Activated naive CD8-positive, alpha-beta T cell treated with anti-CD3 and anti-CD28 coated beads, Interleukin-2, amount 50 U/mL, for 16 hours (primary cell): ENCODE measurements around the gene RAP1GAP.
"Not testable (repeated sequence)": the region's sequence is repeated elsewhere in the genome, so short reads cannot be mapped to it uniquely, and the experiment has no call there.

Experiments used
- DNase-seq: peaks from one replicate; pipeline ENCODE4 v3.0.0-alpha.2; 2020; ENCODE audit warnings: low read depth, low spot score

The RAP1GAP gene

DNA sequence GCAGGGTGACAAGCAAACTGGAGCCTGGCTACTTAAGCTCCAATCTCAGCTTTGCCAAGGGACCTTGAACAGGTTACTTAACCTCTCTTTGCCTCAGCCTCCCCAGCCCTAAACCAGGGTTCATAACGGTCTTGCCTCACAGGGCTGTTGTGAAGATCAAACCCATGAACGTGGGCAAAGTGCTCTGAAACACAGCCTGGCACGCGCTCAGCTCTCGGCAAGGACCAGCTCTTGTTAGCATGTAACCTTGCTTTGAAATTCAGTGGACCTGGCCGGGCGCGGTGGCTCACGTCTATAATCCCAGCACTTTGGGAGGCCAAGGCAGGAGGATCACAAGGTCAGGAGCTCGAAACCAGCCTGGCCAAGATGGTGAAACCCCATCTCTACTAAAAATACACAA, 24.8 kb downstream of the RAP1GAP start:
- DNase-seq = no peak

DNA sequence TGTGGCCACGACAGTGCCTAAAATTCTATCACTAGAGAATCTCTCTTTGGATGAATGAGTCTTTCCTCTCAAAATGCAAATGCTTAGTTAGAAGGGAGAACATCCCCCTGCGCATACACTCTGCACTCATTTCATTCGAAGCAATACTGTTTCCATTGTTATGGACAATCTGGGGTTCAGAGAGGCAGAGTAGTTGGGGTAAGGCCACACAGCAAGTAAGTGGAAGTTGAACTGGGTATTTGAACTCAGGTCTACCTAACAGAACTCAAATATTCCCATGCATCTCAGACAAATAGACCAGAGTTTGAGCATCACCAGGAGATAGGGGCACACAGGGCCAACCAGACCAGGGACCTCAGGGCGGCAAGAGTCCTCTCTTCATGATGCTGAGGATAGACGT, 25.5 kb downstream of the RAP1GAP start:
- DNase-seq = no peak

DNA sequence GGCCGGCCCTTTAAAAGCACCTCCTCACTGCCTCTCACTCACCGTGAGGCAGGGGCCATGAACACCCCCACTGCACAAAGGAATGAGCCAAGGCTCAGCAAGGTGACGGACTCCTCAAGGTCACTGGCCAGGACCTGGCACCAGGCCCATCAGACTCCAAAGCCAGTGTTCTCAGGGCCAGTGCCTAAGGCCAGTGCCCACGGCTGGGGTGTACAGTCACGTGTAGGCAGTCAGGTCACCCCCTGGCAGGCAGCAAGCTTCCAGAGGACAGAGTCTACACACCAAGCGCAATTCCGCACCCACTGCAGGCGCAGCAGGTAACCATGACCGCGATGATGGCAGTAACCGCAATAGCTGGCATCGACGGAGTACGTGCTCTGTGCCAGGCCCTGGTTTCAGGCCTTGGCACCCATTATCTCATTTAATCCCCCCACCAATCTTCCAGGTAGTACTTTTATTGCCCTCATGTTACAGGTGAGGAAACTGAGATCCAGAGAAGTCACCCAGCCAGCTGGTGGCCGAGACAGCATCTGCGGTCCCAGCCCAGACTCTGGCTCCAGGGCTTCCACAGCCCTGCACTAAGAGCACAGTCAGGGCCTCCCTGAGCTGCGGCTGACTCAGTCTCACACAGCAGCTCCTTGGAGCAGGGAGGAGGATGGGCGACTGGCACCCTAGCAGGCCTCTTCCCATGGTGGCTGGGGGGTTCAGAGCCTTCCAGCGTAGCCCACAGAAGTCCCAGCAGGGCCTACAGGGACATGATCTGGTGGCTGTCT, 27.0 kb downstream of the RAP1GAP start:
- DNase-seq = no peak

DNA sequence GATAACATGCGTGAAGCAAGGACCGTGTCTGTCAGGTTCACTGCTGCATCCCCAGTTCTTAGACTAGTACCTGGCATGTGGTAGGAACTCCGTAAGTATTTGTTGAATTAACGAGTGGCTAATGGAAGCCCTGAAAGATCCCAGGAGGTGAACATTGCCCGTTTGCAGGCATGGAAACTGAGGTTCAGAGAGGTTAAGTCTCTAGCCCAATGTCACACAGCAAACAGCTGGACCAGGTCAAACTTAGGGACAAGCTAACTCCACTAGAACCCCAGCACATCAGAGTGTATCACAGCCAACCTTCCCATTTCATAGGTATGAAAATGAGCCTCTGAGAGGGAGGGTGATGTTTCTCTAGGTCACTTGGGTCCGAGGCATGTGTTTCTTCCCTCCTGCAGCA, 27.6 kb downstream of the RAP1GAP start:
- DNase-seq = no peak

DNA sequence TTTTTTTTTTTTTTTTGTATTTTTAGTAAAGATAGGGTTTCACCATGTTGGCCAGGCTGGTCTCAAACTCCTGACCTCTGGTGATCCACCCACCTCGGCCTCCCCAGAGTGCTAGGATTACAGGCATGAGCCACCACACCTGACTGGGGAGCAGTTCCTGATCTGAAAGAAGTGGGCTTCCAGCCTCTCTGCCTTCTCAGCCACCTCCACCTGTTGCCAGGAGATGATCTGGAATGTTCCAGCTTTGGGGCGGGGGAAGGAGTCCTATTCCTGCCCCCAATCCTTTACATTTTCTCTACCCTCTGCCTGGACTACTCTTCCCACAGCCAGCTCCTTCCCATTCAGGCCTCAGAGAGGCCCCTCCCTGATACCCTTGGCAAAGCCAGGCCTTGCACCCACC, 28.1 kb downstream of the RAP1GAP start:
- DNase-seq = no peak

DNA sequence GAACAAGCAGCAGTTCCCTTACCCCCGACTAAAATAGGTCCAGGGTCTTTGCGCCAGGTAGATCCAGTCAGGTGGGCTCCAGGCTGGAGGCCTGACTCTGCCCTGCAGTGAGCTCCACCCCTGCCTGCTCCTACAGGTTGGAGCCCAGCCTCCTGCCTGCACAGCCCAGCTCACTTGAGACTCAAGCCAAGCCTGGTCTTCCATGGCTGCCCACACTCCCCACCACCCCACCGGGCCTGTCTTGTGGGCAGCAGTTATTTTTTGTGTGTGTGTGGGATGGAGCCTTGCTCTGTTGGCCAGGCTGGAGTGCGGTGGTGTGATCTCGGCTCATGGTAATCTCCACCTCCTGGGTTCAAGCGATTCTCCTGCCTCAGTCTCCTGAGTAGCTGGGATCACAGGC, 28.5 kb downstream of the RAP1GAP start:
- no peak for DNase-seq

DNA sequence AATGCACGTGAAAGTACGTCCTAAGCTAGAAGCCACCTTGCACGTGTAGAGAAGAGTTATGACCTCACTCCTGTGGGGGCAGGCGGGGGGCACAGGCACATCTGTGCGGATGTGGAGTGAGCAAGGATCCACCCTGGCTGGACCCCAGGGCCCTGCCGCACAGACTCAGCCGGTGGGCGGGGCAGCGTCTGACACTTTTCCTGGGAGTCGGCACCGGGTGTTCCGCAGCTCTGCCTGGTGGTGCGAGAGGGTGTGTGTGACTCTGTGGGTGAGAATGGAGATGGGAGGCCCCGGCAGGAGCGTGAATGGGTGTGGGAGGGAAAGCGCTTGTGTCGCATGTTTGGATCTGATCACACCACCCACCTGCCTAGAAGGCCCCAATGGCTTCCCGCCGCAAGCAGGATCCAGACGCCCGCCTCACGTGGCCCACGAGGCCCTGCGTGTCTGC, 29.5 kb downstream of the RAP1GAP start:
- DNase-seq = no peak

DNA sequence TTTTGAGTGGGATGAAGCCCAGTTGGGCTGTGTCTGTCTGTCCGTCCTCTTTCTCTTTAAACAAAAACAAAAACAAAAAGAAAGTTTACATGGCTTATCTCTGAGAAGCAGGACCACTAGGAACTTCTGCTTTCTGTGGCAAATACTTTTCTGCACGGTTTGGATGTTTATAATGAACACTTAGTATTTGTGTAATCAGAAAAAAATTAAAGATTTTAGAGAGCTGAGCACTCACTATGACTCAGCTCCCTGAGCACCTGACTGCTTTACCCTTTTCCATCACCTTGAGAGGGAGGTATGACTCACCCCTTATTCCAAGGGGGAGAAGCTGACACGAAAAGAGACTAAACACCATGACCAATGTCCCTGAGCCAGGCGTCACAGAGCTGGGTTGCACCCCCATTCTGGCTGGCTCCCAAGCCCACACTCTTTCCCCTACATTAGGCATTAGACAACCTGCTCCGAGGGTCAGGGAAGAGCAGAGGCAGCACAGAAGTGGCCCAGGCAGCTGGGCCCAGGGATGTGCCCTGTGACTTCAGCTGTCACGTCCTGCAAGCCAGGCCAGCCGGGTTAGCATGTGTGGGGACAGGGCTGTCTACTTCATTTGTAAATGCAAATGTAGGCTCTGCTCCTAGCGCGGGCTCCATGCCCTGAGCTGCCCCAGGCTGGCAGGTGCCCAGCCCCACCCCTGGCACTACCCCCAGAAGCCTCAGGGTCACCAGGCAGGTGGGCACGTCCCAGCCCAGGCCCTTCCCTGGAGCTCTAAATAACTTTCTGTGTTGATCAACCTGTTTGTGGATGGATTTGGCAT, 30.4 kb downstream of the RAP1GAP start:
- no peak for DNase-seq

DNA sequence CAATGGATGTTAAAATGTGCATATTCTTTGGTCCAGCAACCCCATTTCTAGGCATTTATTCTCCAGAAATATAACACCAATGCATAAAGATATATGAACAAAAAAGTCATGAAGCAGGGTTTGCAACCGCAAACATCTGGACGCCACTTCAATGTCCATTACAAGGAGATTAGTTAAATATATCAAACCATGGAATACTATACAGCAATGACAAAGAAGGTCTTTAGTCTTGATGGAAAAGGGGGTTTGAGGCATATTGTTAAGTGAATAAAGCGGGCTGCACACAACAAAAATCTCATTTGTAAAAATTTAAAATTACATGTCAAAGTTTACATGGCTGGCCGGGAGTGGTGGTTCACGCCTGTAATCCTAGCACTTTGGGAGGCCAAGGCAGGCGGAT, 31.6 kb downstream of the RAP1GAP start:
- no peak for DNase-seq

DNA sequence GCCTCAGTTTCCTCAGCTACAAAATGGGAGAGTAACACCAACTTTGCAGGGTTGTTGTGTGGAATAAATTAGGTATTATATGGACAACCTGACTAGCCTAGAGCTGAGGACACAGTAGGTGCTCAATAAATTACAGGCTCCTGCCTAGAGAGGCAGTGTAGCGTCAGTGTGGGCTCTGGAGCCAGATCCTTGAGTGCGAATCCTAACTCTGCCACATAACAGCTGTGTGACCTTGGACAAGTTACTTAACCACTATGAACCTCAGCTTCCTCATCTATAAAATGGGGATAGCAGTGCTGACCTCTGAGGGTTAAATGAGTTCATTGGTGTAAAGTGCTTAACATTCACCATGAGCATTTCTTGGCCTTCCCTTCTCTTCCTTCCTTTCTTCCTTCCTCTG, 33.1 kb downstream of the RAP1GAP start:
- DNase-seq = no peak

DNA sequence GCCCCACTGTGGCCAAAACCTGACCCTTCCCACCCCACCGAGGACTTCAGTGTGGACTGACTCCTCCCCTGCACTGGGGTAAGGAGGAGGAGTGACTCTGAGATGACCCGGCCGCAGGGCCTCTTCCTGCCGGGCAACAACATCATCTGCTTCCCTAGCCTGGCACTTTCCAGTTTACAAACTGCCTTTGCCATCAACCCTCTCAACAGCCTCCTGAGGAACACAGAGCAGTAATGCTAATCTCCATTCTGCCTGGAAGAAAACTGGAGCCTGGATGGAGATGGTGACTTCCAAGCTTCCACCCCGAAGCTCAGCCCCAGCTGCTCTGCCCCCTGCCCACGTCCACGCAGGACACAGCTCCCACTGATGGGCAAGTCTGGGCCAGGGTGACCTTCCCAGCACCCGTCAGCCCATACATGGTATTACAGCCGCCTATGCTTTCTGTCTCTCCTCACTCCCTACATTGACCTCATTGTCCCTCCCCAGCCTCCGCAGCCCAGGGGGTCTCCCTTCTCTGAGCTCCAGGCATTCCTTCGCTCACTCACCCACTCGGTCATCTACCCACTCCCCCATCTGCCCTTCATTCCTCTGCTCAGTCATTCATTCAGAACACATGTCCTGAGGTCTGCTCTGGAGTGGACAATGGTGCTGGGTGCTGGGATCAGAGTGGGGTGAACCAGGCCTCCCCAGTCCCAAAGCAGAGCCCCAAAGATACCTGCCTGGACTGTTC, 34.2 kb downstream of the RAP1GAP start:
- no peak for DNase-seq

DNA sequence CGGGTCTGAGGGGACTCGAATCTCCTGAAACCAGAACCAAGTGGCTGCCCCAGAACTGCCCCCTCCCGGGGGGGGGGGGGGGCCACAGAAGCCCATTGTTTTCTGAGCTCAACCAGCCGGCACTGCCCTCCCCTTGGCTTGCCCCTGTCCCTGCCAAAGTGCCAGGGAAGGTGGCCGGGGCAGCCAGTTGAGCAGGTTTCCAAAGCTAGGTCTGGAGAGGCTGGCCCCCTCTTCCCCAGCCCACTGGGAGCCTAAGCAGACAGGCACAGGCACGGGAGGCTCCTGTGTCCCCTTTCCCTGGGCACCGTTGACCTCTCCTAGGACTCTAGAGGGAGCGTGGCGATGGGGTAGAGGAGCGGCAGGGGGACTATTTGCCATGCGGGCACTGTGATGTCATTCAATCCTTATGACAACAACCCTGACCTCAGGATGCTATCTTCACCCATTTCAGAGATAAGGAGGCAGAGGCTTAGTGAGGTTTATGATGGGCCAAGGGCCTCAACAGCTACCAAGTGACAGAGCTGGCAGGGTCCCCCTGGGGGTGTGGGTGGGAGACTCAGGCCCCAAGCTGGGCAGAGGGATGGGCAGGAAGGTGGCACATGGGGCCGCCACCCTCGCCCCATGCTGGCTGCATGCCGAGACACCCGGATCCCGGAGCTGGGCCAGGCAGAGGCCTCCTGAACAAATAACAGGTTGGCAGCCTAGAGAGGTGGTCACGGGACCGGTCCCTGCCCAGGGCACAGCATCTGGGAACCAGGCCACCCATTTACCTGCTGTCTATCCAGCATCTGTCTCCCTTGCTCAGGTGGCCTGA, 35.0 kb downstream of the RAP1GAP start:
- DNase-seq = no peak

DNA sequence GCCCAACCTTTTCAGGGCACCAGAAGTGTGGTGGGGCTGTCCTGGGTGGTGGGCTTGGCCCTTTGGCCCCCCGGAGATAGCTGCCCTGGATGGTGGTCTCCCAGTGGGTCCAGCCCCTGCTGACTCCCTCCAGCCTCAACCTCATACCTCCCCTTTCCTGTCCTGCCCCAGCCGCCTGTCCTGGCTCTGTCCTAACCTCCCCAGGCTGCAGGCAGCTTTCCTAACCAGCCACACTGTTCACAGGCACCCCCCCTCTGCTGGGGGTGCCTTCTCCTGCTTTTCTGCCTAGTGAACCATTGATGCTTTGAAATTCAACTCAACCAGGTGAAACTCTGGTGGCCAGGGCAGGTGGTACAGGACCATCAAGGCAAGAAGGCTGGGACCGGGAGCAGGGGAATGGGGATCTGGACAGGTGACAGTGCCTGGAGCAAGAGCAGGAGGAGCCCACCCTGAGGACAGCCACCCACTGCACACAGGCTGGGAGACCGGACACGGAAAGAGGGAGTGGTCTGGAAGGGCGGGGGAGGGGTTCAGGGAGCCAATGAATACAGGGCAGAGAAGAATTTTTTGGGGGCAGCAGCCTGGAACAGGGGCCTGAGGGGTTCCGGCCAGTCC, 35.9 kb downstream of the RAP1GAP start:
- DNase-seq = no peak

DNA sequence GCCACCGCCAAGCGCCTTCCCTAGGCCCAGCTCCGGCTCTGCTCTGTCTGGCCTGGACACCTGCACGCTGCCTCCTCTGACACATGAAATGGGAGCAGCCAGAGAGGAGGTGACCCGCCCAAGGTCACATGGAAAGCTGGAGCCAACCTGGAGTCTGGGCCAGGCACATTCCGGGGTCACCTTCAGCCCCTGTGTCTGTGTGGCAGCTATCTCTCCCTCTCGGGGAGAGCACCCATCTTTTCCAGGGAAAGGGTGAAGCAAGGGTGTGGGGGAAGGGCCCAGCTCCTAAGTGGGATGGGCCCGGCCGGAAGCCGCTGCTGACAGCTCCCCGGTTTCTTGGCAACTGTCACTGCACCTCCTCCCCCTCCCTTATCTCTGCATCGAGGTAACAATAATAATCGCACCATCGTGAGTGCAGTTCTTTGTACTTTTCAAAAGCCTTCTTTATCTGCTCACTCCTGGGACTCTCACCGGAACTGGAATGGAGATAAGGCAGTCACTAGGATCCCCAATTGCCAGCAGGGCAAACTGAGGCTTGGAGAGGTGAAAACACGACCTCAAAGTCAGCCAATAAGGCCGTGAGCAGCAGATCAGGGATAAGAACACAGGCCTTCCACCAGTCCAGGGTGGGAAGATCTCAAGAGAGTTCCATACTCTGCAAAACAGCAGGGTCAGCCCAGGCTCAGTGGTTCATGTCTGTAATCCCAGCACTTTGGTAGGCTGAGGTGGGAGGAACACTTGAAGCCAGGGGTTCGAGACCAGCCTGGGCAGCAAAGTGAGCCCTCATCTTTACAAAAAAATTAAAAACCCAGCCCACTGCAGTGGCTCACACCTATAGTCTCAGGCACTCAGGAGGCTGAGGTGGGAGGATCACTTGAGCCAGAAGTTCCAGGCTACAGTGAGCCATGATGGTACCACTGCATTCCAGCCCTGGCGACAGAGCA, 36.9 kb downstream of the RAP1GAP start:
- DNase-seq = no peak

DNA sequence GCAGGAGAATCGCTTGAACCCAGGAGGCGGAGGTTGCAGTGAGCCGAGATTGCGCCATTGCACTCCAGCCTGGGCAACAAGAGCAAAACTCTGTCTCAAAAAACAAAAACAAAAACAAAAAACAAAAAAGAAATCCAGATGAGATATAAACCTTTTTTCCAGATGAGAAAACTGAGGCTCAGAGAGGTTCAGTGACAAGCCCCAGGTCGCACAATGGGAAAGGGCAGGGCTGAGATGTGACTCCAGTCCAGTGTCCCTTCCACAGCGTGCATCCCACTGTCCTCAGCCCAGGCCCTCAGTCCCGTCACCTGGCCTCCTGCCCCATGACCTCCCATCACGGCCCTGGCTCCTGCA, 37.6 kb downstream of the RAP1GAP start:
- DNase-seq = not testable (repeated sequence)

DNA sequence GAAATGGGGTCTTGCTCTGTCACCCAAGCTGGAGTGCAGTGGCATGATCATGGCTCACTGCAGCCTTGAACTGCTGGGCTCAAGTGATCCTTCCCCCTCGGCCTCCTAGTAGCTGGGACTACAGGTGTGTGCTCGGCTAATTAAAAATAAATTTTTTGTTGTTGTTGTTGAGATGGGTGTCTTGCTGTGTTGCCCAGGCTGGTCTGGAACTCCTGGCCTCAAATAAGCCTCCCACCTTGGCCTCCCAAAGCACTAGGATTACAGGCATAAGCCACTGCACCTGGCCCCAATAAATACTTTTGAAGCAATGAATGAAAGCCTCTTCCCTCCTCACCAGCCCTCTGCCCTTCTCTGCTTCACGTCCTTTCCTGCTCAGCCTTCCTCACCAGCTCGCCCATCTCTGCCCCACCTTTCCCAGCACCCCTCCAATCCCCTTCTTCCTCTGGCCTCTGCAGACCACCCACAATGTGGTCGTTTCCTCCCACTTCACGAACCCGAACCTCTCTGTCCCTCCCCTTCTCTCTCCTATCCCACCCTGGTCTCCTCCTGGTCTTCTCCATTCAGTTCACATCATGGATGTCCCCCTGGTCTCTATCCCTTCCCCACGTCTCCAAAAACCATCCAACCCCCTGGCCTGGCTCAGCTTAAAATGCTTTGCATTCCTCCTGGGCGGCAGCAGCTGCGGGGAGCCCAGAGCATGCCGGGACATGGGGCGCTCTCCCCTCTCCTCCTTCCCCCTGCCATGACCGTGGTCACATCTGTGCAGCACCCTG, 38.4 kb downstream of the RAP1GAP start:
- DNase-seq = no peak

DNA sequence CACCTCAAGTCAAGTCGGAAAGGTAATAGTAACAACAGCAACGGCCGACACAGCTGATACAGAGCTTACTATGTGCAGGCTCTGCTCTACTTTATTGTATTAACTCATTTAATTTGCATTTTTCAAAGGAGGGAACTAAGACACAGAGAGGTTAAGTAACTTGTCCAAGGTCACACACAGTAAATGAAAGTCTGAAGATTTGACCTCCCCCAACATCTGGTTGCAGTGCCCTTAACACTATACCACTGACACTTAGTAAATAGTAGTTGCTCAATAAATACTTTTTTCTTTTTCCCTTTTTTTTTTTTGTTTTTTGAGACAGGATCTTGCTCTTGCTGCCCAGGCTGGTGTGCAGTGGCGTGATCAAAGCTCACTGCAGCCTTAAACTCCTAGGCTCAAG, 39.2 kb downstream of the RAP1GAP start:
- DNase-seq = no peak

DNA sequence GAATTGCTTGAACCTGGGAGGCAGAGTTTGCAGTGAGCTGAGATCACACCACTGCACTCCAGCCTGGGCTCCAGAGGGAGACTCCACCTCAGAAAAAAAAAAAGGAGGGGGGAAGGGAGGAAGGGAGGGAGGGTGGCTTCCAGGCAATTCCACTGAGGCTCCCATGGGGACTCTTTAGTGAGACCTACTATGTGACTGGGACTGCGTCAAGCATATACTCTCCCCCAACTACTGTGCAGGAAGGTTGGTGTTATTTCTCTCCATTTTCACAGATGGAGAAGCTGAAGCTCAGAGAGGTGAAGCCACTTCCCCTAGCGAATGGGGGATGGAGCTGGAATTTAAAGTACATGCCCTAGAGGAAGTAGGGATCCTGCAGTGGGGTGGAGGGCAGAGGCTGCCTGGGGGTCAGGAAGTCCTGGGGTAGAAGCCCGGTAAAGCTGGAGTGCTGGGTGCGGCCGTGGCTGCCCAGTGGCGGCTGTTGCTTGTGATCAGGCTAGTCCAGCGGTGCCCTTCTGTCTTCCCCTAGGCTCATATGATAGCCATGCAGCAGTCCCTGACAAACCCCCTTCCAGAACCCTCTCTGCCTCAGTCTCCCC, 40.3 kb downstream of the RAP1GAP start:
- no peak for DNase-seq

DNA sequence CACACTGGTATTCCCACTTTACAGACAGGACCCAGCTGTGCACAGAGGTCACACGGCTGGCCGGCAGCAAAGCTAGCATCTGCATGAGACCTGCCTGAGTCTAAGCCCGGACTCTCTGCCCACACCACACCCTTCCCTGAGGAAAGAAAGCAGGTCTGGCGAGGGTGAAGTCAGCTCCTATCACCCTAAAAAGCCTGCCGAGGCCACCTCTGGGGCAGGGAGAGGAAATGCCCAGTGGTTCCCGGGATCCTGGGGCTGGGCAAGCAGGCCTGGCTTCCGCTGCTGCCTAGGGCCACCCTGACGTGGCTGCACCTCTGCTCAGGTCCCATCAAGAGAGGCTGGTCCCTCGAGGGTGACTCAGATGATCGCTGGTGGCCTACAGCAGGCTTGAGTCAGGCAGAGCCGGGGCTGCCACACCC, 42.2 kb downstream of the RAP1GAP start:
- no peak for DNase-seq
